Hematopoietic multipotent progenitor cell treated with erythropoietin and hydrocortisone succinate and interleukin-3 and kit ligand, for 6 days (in vitro differentiated cells): ENCODE data around the gene ZNF783.
A peak's percentile ranks its signal among the peaks of the same experiment; 100 is the strongest.
"Not testable (repeated sequence)": the region's sequence is repeated elsewhere in the genome, so short reads cannot be mapped to it uniquely, and the experiment has no call there.

Experiments
- DNase-seq: peaks from one replicate; pipeline ENCODE4 v3.0.0-alpha.2; 2015

Gene ZNF783

DNA sequence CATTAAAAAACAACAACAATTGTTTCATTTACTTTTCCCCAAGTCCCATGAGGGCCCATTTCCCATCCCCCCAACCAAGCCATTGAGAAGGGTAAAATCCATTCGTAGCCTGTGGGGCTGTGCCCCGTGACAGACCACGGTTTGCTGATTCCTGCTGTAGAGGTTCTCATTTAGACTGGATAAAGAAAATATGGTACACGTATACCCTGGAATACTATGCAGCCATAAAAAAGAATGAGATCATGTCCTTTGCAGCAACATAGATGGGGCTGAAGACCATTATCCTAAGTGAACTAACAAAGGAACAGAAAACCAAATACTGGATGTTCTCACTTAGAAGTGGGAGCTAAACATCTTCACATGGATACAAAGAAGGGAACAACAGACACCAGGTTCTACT lies 44.9 kb downstream of the ZNF783 start:
- DNase-seq, result no peak

DNA sequence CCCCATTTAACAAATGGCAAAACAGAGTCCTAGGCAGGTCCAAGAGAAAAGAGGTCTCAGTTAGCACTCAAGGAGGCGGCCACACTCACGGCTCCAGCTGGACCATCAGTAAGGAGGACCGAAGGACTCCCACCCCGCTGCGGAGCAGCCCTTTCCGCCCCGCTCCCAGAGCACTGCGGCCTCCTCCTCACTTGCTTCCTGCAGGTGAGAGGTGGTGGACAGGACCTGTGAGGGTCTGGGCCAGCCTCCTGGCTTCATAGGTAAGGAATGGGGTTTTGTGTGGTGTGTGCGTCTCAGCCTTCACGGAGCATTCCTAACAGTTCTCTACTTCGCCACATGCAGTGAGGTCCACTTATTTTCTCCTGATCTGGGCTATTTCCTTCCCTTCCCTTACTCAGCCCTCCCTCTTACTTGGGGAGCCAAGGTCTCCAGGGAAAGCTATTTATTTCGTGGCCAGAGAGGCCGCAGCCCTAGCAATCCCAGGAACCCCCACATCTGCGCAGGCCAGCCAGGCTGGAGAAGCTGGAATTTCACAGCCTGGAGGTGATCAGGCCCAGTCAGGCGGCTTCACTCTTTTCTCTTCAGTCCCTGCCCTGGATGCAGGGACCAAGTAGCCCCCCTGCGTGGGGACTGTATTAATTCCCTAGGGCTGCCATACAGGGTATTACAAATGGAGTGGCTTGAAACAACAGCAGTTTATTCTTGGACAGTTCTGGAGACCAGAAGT lies 45.9 kb downstream of the ZNF783 start:
- no peak for DNase-seq

DNA sequence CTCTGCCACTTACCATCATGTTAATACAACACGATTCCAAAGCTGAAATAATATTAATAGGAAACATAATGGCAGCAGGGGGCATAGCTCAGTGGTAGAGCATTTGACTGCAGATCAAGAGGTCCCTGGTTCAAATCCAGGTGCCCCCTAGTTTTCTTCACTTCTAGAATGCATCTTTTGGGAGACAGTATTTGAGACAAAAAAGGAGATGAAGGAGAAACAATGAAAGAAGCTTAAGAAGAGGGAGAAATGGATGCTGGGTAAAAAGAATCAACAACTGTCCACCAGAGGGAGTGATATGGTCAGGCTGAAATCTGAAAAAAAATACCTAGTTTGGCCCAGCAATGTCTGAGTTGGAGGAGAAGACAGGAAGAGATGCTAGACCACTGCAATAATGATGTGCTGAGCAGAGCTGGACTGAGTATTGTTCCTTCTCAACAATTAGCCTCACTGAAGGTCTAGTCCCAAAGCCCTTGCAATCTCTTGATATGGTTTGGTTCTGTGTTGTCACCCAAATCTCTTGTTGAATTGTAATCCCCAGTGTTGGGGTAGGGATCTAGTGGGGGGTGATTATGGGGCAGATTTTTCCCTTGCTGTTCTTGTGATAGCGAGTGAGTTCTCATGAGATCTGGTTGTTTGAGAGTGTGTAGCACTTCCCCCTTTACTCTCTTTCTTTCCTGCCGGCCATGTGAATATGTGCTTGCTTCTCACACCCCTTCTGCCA lies 48.3 kb downstream of the ZNF783 start:
- peak; percentile 80 for DNase-seq

DNA sequence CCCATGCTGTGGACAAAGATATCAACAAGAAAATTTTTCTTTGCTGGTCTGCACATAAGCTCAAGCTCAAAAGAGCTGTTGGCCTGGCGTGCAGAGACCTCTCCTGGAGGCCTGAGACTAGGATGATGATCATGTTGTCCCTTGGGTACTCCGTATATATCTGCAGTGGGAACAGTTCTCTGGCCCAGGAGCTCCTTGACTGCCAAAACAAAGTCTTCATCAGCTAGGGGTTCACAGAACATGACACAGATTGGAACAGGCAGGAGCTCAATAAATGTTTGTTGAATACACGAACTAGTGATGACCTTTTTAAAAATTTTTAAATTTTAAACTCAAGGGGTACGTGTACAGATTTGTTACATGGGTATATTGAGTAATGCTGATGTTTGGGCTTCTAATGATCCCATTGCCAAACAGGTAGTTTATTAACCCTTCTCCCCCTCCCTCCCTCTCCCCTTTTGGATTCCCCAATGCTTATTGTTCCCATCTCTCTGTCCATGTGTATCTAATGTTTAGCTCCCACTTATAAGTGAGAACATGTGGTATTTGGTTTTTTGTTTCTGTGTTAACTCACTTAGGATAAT lies 49.1 kb downstream of the ZNF783 start:
- DNase-seq, result no peak

DNA sequence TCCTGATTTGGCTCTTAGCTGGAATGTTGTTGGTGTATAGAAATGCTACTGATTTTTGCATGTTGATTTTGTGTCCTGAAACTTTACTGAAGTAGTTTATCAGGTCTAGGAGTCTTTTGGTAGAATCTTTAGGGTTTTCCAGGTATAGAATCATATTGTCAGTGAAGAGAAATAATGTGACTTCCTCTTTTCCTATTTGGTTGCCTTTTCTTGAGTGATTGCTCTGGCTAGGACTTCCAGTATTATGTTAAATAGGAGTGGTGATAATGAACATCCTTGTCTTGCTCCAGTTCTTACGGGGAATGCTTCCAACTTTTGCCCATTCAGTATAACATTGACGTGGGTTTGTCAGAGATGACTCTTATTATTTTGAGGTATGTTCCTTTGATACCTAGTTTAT lies 52.0 kb downstream of the ZNF783 start:
- no peak for DNase-seq

DNA sequence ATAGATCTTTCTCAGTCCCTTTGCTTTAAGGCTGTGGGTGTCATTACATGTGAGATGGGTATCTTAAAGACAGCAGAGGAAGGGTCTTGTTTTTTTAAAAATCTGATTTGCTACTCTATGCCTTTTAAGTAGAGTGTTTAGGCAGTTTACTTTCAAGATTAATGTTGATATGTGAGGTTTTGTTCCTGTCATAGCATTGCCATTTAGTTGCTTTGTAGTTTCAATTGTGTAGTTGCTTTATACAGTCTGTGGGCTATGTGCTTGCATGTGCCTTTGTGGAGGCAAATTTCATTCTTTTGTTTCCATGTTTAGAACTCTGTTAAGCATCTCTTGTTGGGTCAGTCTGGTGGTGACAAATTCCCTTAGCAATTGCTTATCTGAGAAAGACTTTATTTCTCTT lies 54.6 kb downstream of the ZNF783 start:
- DNase-seq, result no peak

DNA sequence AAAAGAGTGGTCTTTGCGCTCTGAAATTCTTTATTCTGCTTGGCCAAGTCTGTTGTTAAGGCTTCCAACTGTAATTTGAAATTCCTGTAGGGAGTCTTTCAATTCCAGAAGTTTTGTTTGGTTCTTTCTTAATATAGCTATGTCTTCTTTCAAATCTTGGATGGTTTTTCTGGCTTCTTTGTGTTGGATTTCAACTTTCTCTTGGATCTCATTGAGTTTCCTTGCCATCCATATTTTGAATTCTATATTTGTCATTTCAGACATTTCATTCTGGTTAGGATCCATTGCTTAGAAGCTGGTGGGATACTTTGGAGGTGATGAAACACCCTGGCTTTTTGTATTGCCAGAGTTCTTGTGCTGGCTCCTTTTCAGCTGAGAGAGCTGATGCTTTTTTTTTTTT lies 55.5 kb downstream of the ZNF783 start:
- DNase-seq, result no peak

DNA sequence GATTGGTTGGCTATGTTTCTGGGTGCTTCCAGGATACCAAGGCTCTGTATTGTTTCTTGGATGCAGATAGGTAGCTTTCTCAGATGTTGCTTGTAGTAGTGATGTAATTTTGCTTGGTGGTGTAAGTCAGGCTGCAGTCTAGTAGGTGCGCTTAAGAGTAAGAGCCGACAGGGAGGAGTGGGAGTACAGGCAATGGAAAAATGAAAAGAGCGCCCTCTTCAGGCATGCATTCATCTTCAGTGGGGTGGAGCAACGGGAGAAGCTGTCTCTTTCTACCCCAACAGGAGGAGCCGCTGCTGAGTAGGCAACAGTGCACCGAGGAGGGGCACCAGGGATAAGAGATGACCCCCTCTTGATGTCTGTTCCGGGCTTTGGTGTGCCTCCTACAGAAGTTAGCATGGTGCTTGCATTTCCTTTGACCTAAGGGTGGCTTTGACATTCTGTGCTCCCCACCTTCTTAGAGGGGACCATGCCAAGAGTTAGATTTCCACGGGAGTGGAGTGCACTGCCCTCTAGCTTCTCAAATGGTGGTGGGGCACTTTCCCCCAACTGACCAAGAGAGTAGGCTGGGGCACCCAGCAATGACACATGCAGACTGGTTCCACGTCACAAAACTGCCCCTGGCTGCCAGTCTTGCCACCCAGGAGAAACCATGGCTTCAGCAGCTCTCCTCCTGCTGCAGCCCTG lies 56.1 kb downstream of the ZNF783 start:
- peak; percentile 15 for DNase-seq

DNA sequence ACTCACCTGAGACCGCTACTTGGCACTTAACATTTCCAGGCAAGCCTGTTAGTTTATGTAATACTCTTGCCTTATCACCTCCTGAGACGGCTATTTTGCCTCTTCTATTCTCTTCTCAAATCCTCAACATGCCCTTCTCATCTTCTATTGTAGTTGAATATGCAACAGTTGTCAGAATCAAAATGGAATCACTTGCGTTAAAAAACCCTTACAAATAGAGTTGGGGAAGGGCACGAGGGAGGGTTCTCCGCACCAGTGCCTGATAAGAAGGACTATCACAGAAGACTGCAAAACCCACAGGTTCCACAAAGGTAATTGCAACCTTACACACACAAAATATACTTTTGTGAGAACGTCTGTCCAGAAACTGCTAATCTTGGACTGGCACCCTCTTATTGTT lies 57.4 kb downstream of the ZNF783 start:
- no peak for DNase-seq

DNA sequence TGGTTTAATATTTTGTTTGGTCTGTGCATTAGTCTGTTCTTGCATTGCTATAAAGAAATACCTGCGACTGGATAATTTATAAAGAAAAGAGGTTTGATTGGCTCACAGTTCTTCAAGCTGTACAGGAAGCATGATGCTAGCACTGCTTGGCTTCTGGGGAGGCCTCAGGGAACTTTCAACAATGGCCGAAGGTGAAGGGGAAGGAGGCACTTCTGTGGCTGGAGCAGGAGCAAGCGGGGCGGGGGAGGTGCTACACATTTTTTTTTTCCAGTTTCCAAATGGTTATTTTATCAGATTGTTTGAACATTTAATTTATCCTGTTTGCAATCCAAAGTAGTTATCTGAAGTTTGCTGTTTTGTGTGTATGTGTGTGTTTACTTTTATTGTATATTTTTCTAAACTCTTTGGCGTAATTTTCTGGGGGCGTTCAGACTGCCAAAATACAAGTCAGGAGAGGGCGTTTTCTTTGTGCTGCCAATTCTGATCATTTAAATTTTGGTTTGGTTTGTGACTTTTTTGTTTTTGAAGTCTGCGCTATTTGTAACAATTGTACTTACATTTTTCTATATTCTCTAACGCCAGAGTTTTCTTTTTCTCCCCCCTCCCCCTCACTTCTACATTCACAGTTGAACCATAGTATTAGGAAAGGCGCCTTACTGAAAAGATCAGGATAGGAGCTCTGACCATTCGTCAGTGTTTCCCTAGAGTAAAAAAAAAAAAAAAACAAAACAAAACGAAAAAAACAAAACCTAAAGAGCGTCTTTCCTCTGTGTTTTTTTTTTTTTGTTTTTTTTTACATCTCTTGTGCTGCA lies 58.5 kb downstream of the ZNF783 start:
- no peak for DNase-seq

DNA sequence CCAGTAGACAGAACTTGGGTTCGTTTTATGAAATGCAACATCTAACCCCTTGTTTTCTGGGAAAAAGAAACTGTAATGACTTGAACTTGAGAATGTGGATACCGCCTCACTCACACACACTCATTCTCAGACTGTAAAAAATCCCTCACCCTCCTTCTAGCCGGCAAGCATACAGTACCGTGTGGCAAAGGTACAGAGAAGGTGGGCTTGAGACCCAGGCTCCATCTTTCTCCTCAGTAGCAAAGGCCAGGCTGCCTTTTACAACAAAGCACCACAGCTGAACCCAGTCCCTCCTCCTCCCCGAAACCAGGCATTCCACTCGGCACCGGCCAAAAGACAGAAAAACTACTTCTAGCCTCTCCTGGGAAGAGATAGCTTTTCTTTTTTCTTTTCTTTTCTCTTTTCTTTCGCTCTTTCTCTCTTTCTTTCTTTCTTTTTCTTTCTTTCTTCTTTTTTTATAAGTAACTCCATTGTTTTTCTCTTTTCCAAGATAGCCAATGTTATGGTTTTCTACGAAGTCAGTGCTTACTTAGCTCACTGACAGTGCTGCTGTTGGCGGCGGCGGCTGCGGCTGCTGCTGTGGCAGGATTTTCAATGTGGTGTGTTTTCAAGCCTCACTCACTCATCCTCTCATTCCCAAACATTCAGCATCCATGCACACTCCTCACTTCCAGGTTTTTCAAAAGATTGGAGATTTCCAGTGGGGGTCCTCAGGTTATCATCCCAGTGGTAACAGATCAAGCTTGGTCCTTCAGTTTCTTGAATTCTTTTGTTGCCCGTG lies 59.3 kb downstream of the ZNF783 start:
- DNase-seq, result not testable (repeated sequence)

DNA sequence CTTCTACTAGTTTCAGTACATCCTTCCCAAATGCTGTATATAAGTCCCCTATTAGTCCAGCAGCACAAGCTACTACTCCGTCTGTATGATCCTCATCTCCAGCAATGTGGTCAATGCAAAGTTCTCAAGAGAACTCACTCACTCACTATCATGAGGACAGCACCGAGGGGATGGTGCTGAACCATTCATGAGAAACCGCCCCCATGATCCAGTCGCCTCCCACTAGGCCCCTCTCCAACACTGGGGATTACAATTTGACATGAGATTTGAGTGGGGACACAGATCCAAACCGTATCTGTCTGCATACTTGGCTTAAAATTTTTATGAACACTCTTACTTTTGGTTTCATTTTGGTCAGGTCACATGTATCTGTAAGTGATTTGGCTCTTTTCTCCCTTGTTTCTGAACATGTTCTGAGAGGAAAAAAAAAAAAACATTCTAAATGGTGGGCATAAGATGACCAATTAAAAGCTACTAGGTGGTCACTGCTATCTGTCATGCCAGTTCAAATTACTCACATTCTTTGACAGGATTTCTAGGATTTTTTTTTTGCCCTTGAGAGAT lies 60.1 kb downstream of the ZNF783 start:
- DNase-seq, result peak; percentile 6

DNA sequence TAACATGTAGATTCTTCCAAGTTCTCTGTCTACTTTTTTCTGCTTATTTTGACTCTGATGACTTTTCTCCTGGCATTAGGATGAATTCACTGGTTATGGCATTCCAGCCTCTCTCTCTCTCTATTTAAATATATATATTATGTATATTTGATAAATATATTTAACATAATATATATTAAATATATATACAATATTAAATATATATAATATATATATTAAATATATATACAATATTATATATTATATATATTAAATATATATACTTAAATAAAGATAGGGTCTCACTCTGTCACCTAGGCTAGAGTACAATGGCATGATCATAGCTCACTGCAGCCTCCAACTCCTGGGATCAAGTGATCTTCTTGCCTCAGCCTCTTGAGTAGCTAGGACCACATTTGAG lies 60.7 kb downstream of the ZNF783 start:
- DNase-seq, result no peak

DNA sequence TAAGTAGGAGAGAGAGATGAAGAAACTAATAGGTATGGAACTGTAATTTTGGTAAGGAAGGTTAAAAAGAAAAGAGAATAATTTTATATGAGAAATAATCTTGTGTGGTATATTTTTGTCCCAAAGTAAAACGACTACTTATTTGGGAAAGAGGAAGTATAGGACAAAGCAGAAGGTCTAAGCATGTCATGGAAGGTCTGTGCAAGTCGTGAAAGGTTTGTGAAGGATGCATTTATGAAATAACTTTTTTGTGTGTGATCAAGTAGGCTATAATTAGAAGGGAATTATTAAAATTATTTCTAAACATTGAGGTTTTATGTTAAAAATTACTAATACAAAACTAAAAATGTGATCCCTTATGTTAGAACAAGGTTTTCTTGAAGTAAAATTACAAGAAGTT lies 63.3 kb downstream of the ZNF783 start:
- no peak for DNase-seq

DNA sequence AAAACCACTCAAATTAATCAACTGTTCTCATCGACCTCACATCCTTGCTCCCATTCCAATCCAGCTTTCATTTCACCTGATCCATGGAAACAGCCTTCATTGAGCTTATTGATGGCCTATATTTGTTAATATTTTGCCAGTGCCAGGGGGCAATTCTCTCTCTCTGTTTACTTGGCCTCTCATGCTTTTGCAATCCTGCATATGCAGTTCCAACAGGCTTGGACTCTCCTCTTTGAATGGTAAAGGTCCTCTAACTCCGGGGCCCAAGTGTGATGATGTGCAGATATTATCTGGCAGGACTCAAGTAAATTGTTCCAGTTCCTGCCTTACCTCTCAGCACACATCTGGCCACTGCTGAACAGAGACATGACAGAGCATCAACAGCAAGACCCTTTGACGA lies 67.3 kb downstream of the ZNF783 start:
- DNase-seq, result no peak

DNA sequence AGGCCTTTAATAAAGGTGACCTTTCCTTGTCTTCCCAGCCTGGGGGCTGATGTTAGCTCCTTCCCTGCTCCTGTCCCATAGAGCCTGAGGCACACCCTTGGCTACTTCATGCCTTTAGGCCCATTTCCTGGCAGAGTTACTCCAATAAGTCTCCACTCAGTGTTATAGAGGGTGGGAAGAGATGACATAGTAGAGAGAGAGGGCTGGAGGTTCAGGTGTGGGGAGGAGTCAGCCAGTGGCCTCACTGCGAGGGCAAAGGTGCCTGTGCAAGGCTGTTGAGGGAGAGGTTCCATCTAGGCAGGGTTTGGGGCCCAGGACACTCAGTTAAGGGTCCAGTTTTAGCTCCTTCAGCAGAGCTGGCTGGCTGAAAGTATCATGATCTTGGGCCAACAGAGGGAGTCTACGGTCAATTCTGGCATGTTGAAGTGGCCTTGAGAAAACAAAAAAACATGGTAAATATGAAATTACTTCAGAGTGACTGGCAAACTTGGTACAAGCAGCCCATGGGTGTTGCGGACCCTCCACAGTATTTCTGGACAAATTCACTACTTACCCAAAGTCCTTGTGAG lies 67.9 kb downstream of the ZNF783 start:
- no peak for DNase-seq

DNA sequence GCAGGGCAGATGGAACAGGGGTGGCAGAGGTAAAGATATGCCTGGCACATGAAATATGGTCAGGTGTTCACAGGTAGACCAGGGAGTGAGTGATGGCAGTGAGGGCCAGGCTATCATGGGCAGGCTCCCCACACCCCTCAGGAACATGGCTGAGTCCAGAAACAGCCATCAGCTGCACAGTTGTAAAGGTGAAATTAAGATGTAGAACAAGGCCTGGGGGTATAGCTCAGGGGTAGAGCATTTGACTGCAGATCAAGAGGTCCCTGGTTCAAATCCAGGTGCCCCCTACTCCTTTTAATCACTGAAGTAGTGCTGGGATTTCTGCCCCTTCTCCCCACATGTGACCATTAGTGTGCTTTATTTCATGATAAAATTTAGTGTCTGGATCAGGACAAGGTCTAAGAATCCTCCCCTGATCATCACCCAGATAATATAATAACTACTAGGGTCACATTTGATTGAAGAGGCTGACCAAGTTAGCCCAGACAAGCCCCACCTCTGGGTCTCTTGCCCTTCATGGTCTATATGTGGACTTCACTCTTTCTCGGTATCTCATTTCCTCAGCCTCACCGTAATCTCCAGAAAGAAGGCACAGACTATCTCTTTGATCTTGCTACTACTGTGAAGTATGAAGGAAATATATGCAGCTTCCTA lies 69.0 kb downstream of the ZNF783 start:
- no peak for DNase-seq

DNA sequence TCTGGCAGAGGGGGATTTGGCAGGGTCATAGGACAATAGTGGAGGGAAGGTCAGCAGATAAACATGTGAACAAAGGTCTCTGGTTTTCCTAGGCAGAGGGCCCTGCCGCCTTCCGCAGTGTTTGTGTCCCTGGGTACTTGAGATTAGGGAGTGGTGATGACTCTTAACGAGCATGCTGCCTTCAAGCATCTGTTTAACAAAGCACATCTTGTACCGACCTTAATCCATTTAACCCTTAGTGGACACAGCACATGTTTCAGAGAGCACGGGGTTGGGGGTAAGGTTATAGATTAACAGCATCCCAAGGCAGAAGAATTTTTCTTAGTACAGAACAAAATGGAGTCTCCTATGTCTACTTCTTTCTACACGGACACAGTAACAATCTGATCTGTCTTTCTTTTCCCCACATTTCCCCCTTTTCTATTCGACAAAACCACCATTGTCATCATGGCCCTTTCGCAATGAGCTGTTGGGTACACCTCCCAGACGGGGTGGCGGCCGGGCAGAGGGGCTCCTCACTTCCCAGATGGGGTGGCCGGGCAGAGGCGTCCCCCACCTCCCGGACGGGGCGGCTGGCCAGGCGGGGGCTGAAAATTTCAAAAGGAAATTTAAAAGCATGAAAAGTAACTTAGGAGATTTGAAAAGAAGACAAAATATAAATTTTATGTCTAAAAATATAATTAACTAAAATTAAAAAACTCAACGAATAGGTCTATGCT lies 70.8 kb downstream of the ZNF783 start:
- DNase-seq, result not testable (repeated sequence)

DNA sequence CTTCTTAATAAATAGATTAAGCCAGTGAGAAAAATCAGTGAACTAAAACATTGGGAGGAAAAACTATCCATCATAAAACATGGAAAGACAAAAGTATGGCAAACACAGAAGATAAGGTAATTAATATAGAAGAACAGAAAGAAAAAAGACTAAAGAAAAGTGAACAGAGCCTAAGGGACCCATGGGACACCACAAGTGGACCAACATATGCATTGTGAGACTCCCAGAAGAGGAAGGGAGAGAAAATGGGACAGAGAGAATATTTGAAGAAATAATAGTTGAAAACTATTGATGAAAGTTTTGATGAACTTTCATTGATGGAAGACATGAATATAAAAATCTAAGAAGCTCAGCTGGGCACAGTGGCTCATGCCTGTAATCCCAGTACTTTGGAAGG lies 71.3 kb downstream of the ZNF783 start:
- DNase-seq, result no peak

DNA sequence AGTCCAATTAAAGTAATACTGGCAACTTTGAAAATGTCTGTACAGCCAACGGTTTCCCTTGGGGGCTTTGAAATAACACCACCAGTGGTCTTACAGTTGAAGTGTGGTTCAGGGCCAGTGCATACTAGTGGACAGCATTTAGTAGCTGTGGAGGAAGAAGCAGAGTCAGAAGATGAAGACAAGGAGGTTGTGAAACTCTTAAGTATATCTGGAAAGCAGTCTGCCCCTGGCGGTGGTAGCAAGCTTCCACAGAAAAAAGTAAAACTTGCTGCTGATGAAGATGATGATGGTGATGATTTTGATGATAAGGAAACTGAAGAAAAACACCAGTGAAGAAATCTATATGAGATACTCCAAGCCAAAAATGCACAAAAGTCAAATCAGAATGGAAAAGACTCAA lies 72.2 kb downstream of the ZNF783 start:
- no peak for DNase-seq
